ENCODE measurements around the gene ACYP1.
A peak's percentile ranks its signal among the peaks of the same experiment; 100 is the strongest.

Gene ACYP1

DNA sequence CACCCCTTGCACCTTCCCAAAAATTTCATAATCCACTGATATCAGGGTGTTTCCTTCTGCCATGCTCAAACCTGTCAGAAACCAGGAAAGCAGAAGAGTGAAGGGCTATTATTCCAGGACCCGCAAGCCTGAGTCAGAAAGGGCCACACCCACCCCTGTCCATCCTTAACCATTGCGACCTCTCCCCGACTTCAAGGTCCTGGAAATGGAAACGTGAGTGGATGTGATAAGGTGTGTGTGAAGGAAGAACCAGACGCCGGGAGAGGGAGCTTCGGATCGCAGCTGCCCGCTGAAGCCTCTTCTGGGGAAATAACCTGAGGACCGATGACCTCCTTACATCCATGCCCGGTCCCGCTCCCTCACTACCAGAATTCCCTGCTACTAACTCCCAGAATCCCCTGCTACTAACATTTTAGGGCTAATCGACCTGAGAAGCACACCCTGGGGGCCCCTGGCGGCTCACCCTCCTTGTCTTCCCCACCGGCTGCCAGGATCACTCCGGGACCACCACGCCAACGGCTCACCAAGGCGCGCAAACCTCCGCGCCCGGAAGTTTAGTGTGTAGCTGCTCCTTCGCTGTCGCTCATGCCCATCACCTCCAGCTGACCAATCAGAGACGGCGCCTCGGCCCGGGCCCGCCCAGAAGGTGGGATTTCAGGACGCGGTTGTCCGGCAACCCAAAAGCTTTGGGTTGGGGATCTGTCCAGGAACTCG is at the start of gene ACYP1:
Gene ACYP1 (minus strand): TSS at position 534 of the 714 bp plus-strand sequence. CDS start 471 bp downstream, at position 63.
- peak; percentile 95 for DNase-seq (ENCODE audit: low spot score)

DNA sequence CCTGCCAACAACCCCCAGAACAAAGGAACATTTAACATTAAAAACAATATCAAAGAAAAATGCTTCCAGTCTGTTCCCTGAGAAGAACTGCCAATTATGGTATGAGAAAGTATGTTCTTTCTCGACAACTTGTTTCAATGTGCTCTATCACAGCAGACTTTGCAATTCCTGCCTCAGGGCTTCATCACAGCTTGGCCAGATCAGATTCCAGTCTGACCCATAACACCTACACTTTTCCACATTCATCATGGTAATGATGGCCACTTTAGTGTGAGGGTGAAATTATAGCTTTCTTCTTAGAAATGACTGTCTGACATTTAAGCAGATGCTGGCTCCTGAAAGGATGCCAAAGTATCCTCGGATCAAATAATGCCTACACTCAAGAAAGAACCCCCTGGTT is 46.1 kb upstream of the ACYP1 start:
- no peak for DNase-seq (ENCODE audit: low spot score)

DNA sequence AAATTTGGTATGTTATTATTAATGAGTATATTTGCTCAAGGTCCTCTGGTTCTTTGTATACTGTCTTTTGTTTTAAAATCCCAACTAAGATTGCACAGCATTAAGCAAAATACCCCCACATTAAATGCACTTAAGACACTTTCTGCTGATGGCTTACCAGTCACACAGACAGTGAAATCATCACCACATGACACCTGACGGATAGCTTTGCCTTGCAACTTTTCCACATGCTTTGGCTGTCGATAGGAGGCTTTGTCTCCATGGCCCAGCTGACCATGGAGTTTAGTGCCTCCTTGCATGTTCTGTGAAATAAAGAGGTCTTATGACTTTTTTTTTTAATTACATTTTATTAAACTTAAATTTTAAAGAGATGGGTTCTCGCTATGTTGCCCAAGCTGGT is 43.4 kb upstream of the ACYP1 start:
- no peak for DNase-seq (ENCODE audit: low spot score)

DNA sequence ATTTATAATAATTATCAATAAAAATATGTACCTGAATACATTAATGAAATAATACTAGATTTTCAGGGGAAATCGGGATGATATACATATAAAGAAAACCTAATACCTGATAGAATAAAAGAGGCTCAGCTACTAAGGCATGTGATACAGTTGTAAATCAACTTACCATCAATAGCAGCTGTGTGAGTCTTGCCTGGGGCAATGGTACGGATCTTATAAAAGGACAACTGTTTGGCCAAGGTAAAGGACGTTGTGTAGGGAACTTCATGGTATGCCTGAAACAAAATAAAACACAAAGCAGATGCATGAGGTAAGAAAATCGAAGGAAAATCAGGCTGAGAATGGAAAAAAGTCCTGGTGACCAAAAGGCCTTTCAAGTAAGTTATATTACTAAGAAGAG is 37.7 kb upstream of the ACYP1 start:
- DNase-seq (ENCODE audit: low spot score) = no peak

DNA sequence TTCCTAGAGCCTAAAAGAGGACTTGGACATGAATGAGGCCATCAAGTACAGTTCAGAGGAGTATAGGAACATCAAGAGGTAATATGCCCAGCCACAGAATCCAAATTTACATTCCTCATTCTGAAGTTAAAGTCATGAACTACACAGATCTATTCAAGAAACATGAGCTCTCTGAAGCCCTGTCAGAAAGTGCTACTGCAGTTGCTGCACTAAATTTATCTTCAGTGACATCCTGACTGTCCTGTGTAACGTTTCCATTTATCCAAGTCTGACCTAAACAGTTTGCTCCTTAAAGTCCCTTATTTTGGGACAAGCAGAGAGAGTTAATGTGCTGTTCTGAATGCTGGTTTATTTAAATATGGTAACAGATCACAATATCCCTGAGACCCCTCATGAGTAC is 34.9 kb upstream of the ACYP1 start:
- no peak for DNase-seq (ENCODE audit: low spot score)

DNA sequence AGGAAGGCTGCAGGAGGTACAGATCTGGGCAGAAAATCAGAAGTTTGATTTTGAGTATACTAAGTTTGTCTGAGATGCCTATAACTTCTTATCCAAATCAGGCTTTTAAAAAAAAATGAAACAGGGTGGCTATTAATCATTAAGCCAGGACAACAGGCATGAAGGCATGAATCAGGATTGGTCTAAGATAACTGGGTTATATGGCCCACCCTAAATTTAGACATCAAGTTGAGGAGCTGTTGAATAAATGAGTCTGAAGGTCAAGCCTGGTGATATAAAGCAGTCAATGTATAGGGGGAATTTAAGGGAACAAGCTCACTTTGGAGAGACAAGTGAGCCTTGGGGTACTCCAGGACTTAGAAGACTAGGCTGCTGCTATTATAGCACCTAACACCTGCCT is 34.4 kb upstream of the ACYP1 start:
- DNase-seq (ENCODE audit: low spot score) = no peak

DNA sequence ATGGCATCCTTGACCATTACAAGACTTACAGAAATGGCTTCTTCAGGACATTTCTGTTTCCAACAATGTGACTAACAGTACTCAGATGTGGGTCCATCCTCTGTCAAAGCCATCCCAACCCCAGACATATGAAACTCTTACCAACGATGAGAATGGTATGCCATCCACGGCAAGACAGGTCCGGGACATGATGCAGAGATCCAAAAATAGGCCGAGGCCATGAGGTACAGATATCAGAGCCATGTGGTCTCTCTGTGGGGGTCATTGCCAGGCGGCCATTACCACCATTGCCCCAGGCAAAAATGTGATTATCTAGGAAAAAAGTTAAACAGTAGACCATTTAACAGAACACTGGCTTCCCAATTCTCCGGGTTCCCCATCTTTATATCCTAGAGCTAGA is 33.1 kb upstream of the ACYP1 start:
- no peak for DNase-seq (ENCODE audit: low spot score)

DNA sequence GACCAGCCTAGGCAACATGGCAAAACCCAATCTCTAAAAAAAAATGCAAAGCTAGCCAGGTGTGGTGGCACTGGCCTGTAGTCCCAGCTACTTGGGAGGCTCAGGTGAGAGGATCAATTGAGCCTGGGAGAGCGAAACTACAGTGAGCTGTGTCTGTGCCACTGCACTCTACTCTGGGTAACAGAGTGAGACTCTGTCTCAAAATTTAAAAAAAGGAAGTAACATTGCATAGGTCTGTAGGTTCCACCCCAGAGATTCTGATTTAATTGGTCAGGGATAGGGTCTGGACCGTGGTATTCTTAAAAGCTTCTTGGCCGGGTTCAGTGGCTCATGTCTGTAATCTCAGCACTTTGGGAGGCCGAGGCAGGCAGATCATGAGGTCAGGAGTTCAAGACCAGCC is 31.9 kb upstream of the ACYP1 start:
- DNase-seq (ENCODE audit: low spot score) = no peak

DNA sequence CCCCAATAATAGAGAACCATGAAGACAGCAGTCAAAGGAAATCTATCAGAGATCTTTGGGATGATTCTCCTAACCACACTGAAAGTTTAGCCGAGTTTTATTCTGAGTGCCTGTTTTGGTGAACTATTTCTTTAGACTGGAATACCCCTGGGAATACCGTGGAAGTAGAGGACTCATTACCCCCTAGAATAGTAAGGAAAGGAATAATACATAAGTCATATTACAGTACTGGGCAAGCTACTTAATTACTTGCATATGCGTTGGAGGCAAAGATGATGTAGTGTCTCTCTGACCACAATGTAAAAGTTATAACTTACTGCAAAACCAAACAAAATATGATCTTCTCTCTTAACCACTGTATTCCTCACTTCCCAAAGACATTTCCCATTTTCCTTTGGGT is 31.1 kb upstream of the ACYP1 start:
- DNase-seq (ENCODE audit: low spot score) = no peak

DNA sequence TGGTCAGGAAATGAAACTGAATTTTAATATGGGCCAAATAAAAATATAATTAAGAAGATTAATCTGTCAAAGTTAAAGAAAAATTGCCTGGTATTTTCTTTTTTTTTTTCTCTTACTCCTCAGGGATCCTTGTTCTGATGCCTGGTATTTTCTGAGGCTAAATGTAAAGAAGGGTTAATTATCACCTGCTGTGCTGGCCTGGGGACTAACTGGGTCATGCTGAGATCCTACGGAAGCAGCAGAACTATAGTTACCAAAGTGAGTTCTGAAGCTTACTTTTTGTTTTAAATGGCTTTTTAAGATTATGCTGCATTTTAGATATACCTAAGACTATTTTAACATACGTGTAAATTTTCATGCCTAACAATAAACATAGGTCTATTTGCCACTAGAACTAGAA is 28.9 kb upstream of the ACYP1 start:
- no peak for DNase-seq (ENCODE audit: low spot score)

DNA sequence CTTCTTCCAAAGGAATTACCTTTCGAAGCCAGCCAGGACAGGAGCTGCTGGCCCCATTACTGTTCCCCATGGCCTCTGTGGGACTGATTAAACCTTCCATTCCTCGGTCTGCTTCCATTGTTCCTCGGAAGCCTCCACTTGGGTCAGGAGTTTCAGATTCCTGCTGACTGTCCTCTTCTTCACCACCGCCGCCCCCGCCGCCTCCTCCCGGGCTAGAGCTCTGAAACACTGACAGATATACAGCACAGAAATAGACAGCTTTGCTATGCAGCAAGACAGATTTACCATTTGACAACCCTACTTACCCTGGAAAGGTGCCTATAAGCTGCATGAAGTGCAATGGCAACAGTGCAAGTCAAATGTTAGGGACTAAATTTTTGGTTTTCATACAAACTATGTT is 27.4 kb upstream of the ACYP1 start:
- no peak for DNase-seq (ENCODE audit: low spot score)

DNA sequence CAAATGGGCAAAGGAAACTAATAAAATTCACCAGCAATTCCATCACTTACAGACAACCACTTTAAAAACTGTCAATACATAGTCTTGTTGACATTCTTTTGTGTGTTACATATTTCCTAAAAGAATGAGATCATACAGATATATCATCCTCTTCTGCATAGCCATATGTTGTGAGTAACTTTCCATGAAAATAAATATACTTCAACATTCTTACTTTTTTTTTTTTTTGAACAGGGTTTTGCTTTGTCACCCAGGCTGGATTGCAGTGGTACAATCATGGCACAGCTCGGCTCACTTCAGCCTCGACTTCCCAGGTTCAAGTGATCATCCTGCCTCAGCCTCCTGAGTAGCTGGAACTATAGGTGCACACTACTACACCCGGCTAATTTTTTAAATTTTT is 26.5 kb upstream of the ACYP1 start:
- DNase-seq (ENCODE audit: low spot score) = no peak

DNA sequence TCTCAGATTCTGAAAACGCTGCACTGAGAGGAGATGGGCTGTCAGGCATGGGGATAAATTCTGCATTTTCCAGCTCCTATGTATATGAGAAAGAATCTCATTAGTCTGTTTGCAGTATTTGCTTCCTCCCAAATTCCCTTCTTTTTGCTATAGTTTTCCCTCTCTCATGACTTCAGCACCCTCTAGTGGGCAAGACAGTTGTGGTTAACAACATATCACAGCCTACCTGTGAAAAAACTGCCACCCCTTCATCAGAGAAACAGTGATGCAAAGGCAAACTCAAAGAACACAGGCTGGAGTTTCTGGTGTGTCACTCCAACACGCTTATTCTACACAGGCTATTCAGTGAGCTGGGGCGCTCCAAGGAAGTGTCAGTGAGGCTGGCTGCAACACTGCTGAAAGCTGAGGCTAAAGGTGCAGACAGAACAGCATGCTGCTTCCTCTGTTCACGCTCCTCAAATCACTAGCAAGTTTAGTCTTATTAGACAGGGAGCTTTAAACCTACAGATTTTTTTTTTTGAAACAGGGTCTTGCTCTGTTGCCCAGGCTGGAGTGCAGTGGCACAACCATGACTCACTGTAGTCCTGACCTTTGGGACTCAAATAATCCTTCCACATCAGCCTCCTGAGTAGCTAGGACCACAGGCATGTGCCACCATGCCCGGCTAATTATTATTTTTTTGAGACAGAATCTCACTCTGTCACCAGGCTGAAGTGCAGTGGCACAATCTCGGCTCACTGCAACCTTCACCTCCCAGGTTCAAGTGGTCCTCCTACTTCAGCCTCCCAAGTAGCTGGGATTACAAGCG is 24.9 kb upstream of the ACYP1 start:
- DNase-seq (ENCODE audit: low spot score) = peak; percentile 41

DNA sequence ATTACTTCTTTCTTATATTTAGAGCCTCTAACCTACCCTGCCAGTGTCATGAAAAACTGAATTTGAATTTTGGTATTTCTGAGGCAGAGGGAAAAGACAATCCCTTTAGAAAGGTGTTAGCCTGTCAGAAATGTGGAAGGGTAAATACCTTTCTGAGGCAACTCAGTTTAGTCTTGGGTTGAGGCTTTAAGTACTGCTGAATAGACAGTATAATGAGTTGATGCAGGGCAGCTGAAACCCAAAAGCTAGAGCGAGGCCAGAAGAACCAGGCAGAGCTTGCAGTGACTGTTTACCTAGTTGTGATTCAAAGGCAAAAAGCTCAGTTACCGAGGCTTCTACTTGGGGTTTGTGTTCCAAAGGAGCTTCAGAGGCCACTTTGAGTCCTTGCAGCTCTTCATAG is 24.3 kb upstream of the ACYP1 start:
- no peak for DNase-seq (ENCODE audit: low spot score)

DNA sequence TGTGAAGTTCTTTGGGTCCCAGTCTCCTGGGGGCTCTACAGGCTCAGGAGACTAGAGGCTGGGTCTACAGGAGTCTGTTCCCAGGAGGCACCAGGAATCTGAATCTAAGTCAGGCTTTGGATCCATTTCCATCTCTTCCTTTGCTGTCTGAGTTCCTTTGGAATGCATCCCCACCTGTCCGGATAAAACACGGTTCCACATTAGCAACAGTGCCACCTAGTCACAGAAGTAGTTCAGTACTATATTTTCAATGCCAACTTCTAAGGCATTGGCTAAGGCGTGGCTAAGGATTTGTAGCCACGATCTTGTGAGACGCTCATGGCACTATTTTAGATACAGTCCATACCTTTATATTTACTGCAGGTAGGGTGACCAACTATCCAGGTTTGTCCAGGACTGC is 20.7 kb upstream of the ACYP1 start:
- DNase-seq (ENCODE audit: low spot score) = no peak

DNA sequence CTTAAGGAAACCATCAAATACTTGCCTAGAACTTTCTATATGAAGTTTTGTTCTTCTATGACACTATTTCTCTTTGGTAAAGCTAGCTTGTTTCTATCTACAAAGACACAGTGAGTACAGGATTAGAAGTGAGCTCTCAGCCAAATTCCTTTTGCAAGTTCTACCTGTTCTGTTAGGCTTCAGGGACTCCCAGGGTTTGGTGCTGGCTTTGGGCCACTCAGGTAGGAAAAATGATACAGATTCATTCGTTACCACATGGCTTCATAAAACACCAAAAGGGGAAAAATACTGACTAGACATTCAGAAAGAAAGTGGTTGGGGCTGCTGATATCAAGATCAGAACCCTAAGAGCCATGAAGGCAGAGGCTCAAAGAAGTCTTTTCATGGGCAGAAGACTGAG is 19.4 kb upstream of the ACYP1 start:
- no peak for DNase-seq (ENCODE audit: low spot score)

DNA sequence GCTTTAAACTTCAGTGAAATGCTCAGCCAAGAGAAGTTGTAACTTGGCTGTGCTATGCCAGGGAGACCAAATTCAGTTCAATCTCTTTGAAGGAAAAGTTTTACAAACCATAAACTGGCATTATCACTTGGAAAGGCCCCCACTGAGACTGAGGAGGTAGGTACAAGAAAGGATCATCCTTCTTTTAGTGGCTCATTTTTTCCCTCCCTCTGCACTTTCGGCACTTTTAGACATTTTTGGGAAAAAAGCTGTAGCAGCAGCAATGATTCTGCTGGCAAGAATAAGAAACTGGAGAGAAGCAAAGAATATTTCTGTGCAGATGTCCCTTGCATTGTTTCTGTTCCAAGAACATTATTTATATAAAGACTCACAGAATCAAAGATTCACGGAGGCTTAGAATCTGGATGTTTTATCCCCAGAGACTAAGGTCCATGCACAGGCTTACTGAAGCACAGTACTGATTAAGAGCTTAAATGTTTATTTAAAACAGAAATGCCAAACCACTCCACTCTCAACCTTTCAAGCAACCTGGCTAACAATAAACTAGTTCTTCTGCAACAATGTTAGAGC is 17.9 kb upstream of the ACYP1 start:
- no peak for DNase-seq (ENCODE audit: low spot score)

DNA sequence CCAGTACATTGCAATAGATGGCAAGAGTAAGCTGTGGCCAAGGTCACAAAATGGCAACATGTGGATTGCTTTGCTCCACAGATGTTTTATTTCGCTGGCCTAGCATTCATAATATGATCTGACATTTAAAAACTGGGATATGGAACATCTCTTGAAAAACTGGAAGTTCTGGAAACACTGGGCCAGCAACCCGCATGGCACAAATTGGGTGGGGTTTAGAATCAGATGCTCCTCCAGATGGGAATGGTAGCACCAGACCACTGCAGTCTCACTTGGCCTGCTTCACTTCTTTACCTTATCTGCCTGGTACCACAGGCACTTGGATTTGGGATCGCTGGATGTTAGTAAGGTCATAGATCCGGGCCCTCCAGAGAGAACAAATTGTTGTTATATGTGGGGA is 15.7 kb upstream of the ACYP1 start:
- no peak for DNase-seq (ENCODE audit: low spot score)

DNA sequence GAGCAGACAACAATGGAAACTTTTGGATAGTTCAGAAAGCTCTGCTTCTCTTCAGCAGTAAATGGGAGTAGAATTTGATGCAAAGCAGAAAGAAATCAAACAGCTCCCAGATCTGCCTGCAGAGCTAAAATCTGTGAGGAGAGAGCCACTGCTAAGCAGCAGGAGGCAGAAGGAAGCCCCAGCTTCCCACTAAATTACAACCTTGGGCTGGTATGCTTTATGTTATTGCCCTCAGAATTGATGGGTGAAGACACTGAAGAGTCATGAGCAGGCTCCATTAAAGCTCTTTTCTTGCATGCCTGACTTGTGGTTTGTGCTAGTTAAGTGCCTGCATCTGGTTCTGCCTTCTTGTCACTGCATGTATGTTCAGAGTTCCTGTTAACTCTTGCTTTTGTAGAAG is 14.0 kb upstream of the ACYP1 start:
- DNase-seq (ENCODE audit: low spot score) = no peak

DNA sequence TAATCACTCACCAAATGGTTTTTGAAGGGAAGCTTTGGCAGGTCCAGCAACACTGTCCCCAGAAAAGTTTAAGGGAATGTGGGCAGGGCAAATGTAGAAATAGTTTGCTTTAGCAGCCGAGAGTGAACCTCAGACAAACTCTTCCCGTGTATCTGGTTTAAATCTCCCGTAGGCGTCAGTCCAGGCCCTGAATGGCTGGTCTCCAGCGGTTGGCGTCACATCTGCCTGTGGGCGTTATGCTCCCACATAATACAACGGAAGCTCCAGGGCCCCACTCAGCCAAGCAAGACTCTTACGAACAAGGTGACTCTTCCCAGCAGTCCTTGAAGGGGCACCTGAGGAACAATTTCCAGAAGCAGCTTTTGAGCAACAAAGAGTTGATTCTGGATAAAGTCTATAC is 6.6 kb upstream of the ACYP1 start:
- no peak for DNase-seq (ENCODE audit: low spot score)

DNA sequence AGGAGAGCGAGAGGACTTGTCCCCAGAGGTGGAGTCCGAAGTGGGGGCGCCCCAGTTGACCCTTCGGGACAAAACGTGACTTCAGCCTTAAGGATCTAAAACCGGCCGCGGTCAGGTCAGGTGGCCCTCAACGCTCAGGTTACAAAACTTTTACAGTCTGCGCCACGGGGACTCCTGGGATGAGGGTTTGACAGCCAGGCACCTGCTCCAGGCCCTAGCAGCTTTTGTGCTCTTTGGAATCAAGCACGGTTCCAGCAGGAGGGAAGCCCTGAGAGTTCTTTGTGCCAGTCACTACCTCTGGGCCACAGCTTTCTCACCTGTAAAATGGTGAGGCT is 6.0 kb upstream of the ACYP1 start:
- DNase-seq (ENCODE audit: low spot score) = no peak

DNA sequence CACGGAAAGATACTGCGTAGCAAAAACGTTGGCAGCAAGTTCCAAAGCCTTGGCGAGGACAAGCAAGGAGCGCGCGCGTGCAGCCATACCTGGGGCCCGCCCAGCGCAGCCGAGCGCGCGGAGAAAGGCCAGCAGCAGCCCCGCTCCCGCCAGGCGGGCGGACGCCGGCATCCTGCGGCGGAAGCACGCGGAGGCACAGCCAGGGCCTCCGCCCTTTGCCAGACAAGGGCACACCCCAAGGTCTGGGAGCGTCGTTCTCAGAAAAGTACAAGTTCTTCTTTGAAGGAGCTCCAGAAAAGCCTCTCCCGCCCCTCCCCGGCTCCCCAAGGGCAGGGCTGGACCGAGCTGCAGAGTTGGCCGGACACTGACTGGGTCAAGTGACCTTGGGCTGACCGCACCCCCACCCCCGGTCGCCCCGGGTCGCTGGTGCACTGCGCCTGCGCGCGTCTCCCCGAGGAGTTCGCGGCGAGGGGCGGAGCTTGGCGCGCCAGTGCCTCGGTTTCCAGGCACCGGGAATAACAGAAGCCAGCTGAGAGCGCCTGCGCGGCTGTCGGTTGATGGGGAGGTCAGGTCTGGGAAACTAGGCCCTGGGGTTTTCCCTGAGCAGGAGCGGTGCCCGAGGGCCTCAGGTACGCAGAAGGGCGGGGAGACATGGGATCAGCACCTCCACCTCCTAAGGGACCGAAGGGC is 5.4 kb upstream of the ACYP1 start, which contains the start of gene ZC2HC1C:
Gene ZC2HC1C (plus strand): TSS at position 521 of the 690 bp plus-strand sequence. CDS start 933 bp downstream, outside the sequence.
- DNase-seq (ENCODE audit: low spot score) = peak; percentile 83

All from activated CD4-positive, alpha-beta T cell treated with anti-CD3 and anti-CD28 coated beads, Interleukin-2, Interleukin-4, amounts not matched to agents 100 ng/mL and 50 ng/mL, durations not matched to agents 16 hours and 8 hours (primary cell).